HG02885 (cell line): ENCODE results near the gene STXBP2.
A peak's percentile ranks its signal among the peaks of the same experiment; 100 is the strongest.

ENCODE experiments used
- ATAC-seq: cut with Tn5 transposase; IDR thresholded peaks from one replicate; pipeline ENCODE4 v1.9.1; 2021; ENCODE audit warnings: mild to moderate bottlenecking; ENCODE audit not compliant: unreplicated experiment, poor library complexity

Gene STXBP2

GRCh38 chr19:7612282-7613274, 24.3 kb upstream of the STXBP2 start:
- no peak for ATAC-seq

- ATAC-seq = no peak
Observed at GRCh38 chr19:7614859-7615741, 21.8 kb upstream of the STXBP2 start.

- no peak for ATAC-seq
Observed at GRCh38 chr19:7617172-7617571, 19.7 kb upstream of the STXBP2 start.

- ATAC-seq = no peak
Observed at GRCh38 chr19:7617735-7618134, 19.2 kb upstream of the STXBP2 start.

GRCh38 chr19:7618348-7618747, 18.6 kb upstream of the STXBP2 start:
- no peak for ATAC-seq

- no peak for ATAC-seq
Observed at GRCh38 chr19:7618771-7619510, 18.0 kb upstream of the STXBP2 start.

- no peak for ATAC-seq
Observed at GRCh38 chr19:7619671-7620441, 17.1 kb upstream of the STXBP2 start.

GRCh38 chr19:7620442-7621412, 16.2 kb upstream of the STXBP2 start:
- ATAC-seq = no peak

- ATAC-seq = no peak
Observed at GRCh38 chr19:7622933-7623685, 13.8 kb upstream of the STXBP2 start.

GRCh38 chr19:7623725-7624603, 12.9 kb upstream of the STXBP2 start:
- ATAC-seq = no peak

GRCh38 chr19:7624810-7625209, 12.1 kb upstream of the STXBP2 start:
- no peak for ATAC-seq

- ATAC-seq = no peak
Observed at GRCh38 chr19:7625763-7626372, 11.0 kb upstream of the STXBP2 start.

GRCh38 chr19:7627166-7627565, 9.7 kb upstream of the STXBP2 start:
- ATAC-seq = no peak

- ATAC-seq = no peak
Observed at GRCh38 chr19:7628589-7629311, 8.2 kb upstream of the STXBP2 start.

- ATAC-seq = peak; percentile 91
Observed at GRCh38 chr19:7629347-7630054, 7.4 kb upstream of the STXBP2 start, which contains the start of the genes PET100 and XAB2. TSS of gene PET100 (plus strand) at chr19:7629793. CDS start at chr19:7629834, 41 bp downstream. TSS of gene XAB2 (minus strand) at chr19:7629545. CDS start at chr19:7629527, 18 bp downstream.
